H4 (cell line): Measurements from ENCODE around the gene WFDC1. TPM values are rescaled to one million over a fixed set of nuclear protein-coding genes. Genes with fewer than 3 reads are reported as not detected.

ENCODE experiments used
- DNase-seq: peaks from one replicate; pipeline ENCODE4 v3.0.0-alpha.2; 2015; ENCODE audit warnings: low spot score
- total RNA-seq: library from RNA; depleted of rRNA; stranded (reverse); fragments of >200 nt; shearing (Covaris generic); gene quantifications from 2 replicates; pipeline ENCODE4 v1.2.3, GENCODE V29; 2014; rRNA removed

WFDC1 gene
- total RNA-seq, 1 experiment from 2014 or later = not detected

GRCh38 chr16:84378099-84378498 lies 83.4 kb downstream of the WFDC1 start:
- DNase-seq = no peak

- no peak for DNase-seq
Measured at GRCh38 chr16:84378567-84378966, 83.9 kb downstream of the WFDC1 start.

GRCh38 chr16:84379008-84379708 lies 84.5 kb downstream of the WFDC1 start:
- no peak for DNase-seq

Other genes starting within 250 kb of the WFDC1 start
- 56.3 and 77.9 TPM in 2 replicates for gene MBTPS1, start 177.9 kb upstream of the WFDC1 start, total RNA-seq
- 39.7 and 44.7 TPM in 2 replicates for gene HSDL1, start 149.7 kb upstream of the WFDC1 start, total RNA-seq
- 0.29 TPM in 1 of 2 replicates, not detected in the other for gene DNAAF1, start 149.6 kb upstream of the WFDC1 start, total RNA-seq
- 8.1 and 18.4 TPM in 2 replicates for gene TAF1C, start 107.8 kb upstream of the WFDC1 start, total RNA-seq
- not detected in 2 replicates for gene ADAD2, start 103.7 kb upstream of the WFDC1 start, total RNA-seq
- gene KCNG4, start 54.9 kb upstream of the WFDC1 start, total RNA-seq = not detected in 2 replicates
- gene ATP2C2, start 73.7 kb downstream of the WFDC1 start, total RNA-seq = not detected in 2 replicates
- 5.3 and 5.5 TPM in 2 replicates for gene MEAK7, start 209.8 kb downstream of the WFDC1 start, total RNA-seq